ENCODE data around the gene CAMKMT.

Gene CAMKMT

DNA sequence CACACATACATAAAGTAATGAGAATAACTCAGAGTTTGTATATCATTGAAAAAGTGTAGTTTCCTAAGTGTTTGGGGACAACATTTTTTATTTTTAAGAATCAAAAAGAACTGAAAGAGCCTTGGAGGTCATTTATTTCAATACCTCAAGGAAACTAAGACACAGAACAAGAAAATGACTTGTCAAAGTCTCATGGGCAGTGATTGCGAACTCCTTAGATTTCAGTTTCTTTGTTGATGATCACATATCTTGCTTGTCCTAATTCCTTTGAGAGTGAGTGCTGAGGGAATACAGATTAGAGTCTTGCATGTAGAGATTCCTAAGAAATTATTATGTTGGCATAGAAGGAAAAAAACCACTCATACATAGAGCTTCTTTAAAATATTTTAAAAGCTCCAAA is 243.8 kb downstream of the CAMKMT start:
- Histone ChIP-seq H3K79me2 (ENCODE audit: low read length) (no peaks in the 10 kb centered on the region), H3K27me3 (replicated peaks; ENCODE audit: insufficient read depth, low read length) (no peaks in the 10 kb centered on the region), H4K20me1 (ENCODE audit: insufficient read depth, low read length) (no peaks in the 10 kb centered on the region), H3K9ac (ENCODE audit: low read length) (no peak overlapping the region), H3K4me1 (ENCODE audit: low read length) (no peaks in the 10 kb centered on the region), H3K27ac (ENCODE audit: low read length) (no peak overlapping the region), H2AFZ (ENCODE audit: low read length) (no peak overlapping the region), H3K4me2 (ENCODE audit: low read depth, low read length) (no peak overlapping the region), H3K9me2 (replicated peaks; ENCODE audit: insufficient read depth, low read length) (no peaks in the 10 kb centered on the region), H3F3A (ENCODE audit: insufficient read depth, low read length) (no peaks in the 10 kb centered on the region), H3K9me3 (replicated peaks; ENCODE audit: insufficient read depth, low read length) (no peaks in the 10 kb centered on the region), H3K36me3 (replicated peaks; ENCODE audit: insufficient read depth, low read length) (no peaks in the 10 kb centered on the region), H3K4me3 (ENCODE audit: low read length) (no peak overlapping the region)
- no peak for DNase-seq
- TF ChIP-seq, protein P1, sequence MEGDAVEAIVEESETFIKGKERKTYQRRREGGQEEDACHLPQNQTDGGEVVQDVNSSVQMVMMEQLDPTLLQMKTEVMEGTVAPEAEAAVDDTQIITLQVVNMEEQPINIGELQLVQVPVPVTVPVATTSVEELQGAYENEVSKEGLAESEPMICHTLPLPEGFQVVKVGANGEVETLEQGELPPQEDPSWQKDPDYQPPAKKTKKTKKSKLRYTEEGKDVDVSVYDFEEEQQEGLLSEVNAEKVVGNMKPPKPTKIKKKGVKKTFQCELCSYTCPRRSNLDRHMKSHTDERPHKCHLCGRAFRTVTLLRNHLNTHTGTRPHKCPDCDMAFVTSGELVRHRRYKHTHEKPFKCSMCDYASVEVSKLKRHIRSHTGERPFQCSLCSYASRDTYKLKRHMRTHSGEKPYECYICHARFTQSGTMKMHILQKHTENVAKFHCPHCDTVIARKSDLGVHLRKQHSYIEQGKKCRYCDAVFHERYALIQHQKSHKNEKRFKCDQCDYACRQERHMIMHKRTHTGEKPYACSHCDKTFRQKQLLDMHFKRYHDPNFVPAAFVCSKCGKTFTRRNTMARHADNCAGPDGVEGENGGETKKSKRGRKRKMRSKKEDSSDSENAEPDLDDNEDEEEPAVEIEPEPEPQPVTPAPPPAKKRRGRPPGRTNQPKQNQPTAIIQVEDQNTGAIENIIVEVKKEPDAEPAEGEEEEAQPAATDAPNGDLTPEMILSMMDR (IDR thresholded peaks at IDR 0.05; ENCODE audit: low read length) = no peak
- no peak for TF ChIP-seq EZH2phosphoT487 (IDR thresholded peaks at IDR 0.05; ENCODE audit: low read length)
- no peak for TF ChIP-seq EZH2 (optimal IDR thresholded peaks at IDR 0.05; ENCODE audit: low read depth, low read length)

DNA sequence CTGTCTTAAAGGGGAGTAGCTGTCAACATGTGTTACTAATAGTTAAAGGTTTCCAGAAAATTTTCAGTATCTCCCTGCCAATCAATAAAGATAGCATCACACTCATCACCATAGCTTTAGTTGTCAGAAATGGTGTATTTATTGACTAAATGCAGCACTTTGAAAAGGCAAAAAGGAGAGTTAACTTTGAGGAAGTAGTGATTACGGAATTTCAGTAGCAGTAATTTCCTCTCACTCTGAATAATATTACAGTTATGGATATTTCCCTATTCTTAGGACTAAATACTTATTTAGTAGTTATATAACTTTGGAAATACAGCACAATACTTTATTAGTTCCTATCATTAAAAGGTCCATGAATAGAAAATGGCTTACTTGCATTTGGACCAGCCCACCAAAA is 250.5 kb downstream of the CAMKMT start:
- no peak overlapping the region for H3K27ac ChIP-seq (ENCODE audit: low read length)
- no peaks in the 10 kb centered on the region for H3K36me3 ChIP-seq (replicated peaks; ENCODE audit: insufficient read depth, low read length)
- peaks cover 28% of the 10 kb centered on the region for H3K4me1 ChIP-seq (ENCODE audit: low read length)
- no peak overlapping the region for H3K9ac ChIP-seq (ENCODE audit: low read length)
- H3K4me3 ChIP-seq (ENCODE audit: low read length) = no peak overlapping the region
- DNase-seq = no peak
- H4K20me1 ChIP-seq (ENCODE audit: insufficient read depth, low read length) = no peaks in the 10 kb centered on the region
- H3K9me2 ChIP-seq (replicated peaks; ENCODE audit: insufficient read depth, low read length) = no peaks in the 10 kb centered on the region
- H3K79me2 ChIP-seq (ENCODE audit: low read length) = no peaks in the 10 kb centered on the region
- H3K4me2 ChIP-seq (ENCODE audit: low read depth, low read length) = no peak overlapping the region
- no peaks in the 10 kb centered on the region for H3K9me3 ChIP-seq (replicated peaks; ENCODE audit: insufficient read depth, low read length)
- TF ChIP-seq EZH2 (optimal IDR thresholded peaks at IDR 0.05; ENCODE audit: low read depth, low read length) = no peak
- TF ChIP-seq EZH2phosphoT487 (IDR thresholded peaks at IDR 0.05; ENCODE audit: low read length) = no peak
- TF ChIP-seq, protein P1 (IDR thresholded peaks at IDR 0.05; ENCODE audit: low read length) = no peak
- H3K27me3 ChIP-seq (replicated peaks; ENCODE audit: insufficient read depth, low read length) = no peaks in the 10 kb centered on the region
- H3F3A ChIP-seq (ENCODE audit: insufficient read depth, low read length) = no peaks in the 10 kb centered on the region
- H2AFZ ChIP-seq (ENCODE audit: low read length) = no peak overlapping the region

DNA sequence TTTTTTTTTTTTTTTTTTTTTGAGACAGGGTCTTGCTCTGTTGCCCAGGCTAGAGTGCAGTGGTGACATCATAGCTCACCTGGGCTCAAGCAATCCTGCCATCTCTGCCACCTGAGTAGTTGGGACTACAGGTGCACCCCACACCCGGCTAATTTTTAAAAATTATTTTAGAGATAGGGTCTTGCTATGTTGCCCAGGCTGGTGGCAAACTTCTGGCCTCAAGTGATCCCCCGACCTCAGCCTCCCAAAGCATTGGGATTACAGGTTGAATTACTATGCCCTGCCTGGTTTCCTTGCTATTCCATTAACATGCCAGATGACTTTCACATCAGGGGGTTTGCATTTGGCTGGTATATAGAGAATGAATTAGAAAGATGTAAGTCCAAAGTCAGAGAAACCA is 253.2 kb downstream of the CAMKMT start:
- Histone ChIP-seq H3K27me3 (replicated peaks; ENCODE audit: insufficient read depth, low read length) (no peaks in the 10 kb centered on the region), H3K4me3 (ENCODE audit: low read length) (no peak overlapping the region), H4K20me1 (ENCODE audit: insufficient read depth, low read length) (no peaks in the 10 kb centered on the region), H3K9ac (ENCODE audit: low read length) (no peak overlapping the region), H3K4me1 (ENCODE audit: low read length) (peaks cover 33% of the 10 kb centered on the region), H3K36me3 (replicated peaks; ENCODE audit: insufficient read depth, low read length) (no peaks in the 10 kb centered on the region), H3F3A (ENCODE audit: insufficient read depth, low read length) (0 out of 2 replicates have a peak, but pooled peaks cover 3% of the 10 kb centered on the region), H3K9me3 (replicated peaks; ENCODE audit: insufficient read depth, low read length) (no peaks in the 10 kb centered on the region), H3K79me2 (ENCODE audit: low read length) (no peaks in the 10 kb centered on the region), H3K9me2 (replicated peaks; ENCODE audit: insufficient read depth, low read length) (no peaks in the 10 kb centered on the region), H3K27ac (ENCODE audit: low read length) (no peak overlapping the region), H2AFZ (ENCODE audit: low read length) (no peak overlapping the region), H3K4me2 (ENCODE audit: low read depth, low read length) (no peak overlapping the region)
- TF ChIP-seq, protein P1 (IDR thresholded peaks at IDR 0.05; ENCODE audit: low read length) = no peak
- TF ChIP-seq EZH2 (optimal IDR thresholded peaks at IDR 0.05; ENCODE audit: low read depth, low read length) (no peak), EZH2phosphoT487 (IDR thresholded peaks at IDR 0.05; ENCODE audit: low read length) (no peak)
- DNase-seq = no peak
